GM04504 (cell line): ENCODE results near the gene KATNBL1.

Experiments used
- DNase-seq: peaks from one replicate; pipeline ENCODE4 v3.0.0-alpha.2; 2012; ENCODE audit warnings: low read depth

KATNBL1 gene, protein sequence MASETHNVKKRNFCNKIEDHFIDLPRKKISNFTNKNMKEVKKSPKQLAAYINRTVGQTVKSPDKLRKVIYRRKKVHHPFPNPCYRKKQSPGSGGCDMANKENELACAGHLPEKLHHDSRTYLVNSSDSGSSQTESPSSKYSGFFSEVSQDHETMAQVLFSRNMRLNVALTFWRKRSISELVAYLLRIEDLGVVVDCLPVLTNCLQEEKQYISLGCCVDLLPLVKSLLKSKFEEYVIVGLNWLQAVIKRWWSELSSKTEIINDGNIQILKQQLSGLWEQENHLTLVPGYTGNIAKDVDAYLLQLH

GRCh38 chr15:34209421-34210282 lies at the start of gene KATNBL1:
TSS of gene KATNBL1 (minus strand) at chr15:34210096. CDS start at chr15:34163676, 46,420 bp downstream.
- peak; percentile 90 for DNase-seq

- no peak for DNase-seq
Observed at GRCh38 chr15:34259566-34259965, 49.7 kb upstream of the KATNBL1 start.

DNA sequence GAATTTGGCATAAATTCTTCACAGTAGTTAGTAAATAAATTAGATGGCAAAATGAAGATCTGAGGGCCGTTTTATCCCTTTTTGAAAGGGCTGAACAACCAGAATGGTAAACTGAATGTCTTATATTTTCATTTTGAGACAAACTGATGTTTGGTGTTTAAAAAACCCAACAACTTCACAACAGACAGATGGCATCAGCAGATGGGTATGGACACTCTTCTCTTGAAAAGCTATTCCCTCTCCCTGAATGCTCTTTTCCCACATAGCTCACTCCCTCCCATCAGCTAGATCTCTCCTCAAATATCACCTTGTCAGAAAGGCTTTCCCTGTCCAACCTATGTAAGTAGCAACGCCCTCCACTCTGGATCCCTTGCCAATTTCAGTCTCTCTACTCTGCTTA lies 48.3 kb upstream of the KATNBL1 start:
- DNase-seq = no peak

DNA sequence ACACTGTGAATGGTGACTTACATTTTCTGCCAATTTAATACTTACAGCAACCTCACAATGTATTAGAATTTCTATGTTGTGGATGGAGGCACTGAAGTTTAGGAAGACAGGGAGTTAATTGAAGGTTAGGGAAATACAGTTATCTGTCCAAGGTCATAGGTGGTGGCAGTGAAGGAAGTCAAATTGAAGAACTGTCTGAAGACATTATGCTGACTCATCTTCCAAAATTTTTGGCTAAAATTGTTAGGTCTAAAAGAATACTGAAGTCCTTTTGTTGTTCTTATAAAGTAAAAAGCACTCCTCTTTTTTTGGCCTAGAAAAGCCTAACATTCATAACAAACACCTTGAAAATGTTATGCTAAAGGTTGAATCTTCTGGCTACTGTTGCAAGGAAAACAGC lies 42.6 kb upstream of the KATNBL1 start:
- DNase-seq = no peak

DNA sequence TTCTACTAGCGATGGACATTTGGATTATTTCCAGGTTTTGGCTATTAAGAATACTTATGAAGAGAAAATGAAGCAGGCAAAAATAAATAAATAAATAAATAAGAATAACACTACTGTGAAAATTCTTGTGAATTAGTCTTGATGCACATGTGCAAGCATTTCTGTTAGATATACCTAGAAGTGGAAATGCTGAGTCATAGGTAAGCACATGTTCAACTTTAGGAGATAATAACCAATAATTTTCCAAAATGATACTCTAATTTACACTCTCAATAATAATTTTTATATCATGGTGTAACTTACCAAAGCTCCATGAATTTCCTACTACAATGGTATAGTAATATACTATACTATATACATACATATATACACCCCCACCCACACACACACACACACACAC lies 38.3 kb upstream of the KATNBL1 start:
- no peak for DNase-seq

GRCh38 chr15:34246276-34246976 lies 36.5 kb upstream of the KATNBL1 start:
- DNase-seq = no peak

DNA sequence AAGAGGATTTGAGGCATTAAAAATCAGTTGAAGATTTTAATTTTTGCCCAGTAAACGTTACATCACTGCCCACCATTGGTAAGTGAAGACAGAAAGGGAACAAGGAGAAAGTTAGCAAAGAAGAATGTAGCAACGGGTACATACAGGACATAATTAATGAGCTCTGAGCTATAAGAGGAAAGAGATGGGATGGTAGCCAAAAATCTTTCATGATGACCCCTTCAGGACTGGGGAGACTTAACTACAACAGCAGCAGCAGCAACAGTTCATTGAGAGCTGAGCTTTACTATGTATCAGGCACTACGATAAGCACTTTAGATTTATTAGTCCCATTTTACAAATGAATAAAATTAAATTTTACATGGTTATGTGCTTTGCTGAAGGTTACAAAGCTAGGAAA lies 33.3 kb upstream of the KATNBL1 start:
- no peak for DNase-seq

DNA sequence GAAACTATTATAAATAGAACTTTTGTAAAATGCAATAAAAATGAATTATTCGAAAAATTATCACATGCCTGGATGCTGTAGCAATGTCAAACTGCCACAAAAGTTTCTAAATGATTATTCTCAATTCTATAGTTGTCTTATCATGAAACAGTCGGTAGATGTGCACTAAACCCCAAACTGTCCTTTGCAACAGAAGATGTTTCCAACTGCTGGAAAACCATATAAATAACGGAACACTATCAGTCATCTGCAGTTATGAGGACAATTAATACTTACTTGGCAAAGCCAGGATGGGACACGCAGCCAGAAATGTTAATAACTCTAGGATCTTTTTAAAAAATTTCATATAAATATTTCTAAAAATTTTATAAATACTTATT lies 32.4 kb upstream of the KATNBL1 start:
- no peak for DNase-seq

- no peak for DNase-seq
Observed at GRCh38 chr15:34241376-34242330, 31.8 kb upstream of the KATNBL1 start.

DNA sequence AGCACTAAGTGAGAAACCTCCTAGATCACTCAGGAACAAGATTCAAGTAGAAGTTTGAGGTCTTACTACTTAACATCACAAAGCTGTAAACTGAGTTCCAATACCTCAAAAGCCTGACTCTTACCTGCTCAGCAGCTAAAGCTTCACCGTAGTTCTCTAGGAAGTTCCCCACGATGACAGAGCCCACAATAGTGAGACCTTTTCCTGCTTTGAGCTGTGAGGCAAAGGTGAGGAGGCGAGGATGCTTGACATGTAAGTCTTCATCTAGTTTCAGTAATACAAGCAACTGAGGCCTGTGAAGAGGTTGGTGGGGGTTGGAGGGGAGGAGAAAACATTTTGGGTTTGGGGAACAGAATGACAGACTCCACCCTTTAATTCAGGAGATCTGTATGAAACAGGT lies 30.6 kb upstream of the KATNBL1 start:
- no peak for DNase-seq

GRCh38 chr15:34239151-34239808 lies 29.4 kb upstream of the KATNBL1 start:
- DNase-seq = peak; percentile 73

DNA sequence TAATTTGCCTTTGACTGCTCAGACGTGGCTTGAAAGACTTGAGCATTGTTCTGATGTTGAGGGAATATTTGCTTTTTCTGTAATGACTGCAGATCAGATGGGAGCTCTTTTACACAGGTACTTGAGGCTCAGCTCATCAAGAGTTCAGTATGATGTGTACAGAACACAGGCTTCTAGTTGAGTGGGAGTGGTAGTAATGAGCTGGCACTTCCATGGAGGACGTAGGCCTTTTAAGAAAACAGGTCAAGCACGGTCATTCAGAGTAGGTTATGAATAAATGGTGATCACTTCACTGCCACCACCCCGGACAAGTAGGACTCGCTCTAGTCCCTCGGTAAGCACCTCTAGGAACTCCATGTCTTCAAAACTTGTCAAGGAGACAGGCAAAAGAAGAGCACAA lies 23.7 kb upstream of the KATNBL1 start:
- no peak for DNase-seq

GRCh38 chr15:34223904-34224596 lies 14.2 kb upstream of the KATNBL1 start:
- DNase-seq = no peak

DNA sequence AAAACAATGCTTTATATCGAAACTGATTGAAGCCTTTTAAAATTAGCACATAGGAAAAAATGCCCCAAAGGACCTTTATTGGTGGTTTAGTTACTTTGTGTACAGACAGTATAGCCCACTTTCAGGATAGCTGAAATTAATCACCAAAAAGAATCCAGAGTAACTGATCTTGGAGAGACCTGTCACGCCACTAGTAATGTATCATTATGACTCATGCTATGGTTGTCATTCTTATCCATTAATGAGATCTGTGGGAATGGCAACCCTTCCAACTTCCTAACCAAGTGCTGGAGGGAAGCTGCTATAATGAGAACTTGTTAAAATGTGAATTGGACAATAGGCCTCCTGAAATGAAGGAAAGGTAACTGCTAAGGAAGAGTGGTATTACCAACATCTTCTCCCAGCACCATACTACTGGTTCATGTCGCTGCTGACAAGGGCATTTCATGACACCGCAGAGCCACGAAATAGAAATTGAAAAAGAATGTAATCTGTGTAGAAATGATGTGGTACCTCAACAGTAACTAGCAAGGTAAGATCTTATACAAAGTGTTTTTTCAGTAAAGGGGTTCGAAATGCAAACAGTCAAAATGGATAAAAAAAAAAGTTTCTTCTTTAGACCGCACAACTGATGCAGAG lies 7.8 kb upstream of the KATNBL1 start:
- DNase-seq = peak; percentile 59

DNA sequence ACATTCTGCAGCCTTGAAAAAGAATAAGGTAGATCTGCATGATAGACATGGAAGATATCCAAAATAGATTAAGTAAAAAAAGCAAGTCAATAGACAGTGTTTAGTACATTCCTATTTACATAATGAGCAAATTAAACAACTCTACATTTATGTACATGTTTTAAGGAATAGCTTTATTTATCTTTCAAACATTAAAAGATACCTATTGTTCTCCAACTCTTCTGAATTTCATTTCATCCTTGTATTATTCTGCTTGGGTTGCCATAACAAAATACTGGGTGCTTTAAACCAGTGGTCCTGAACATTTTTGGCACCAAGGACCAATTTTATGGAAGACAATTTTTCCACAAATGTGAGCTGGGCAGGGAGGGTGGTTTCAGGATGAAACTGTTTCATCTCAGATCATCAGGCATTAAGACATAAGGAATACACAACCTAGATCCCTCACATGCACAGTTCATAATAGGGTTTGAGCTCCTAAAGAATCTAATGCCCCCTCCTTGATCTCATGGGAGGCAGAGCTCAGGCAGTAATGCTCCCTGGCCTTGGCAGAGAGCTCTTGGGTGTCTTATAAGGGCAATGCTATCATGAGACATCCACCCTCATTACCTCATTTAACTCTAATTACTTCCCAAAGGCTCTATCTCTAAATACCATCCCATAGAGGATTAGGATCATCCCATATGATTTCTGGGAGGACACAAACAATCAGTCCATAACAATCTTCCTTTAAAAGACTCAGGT lies 6.8 kb upstream of the KATNBL1 start:
- no peak for DNase-seq

DNA sequence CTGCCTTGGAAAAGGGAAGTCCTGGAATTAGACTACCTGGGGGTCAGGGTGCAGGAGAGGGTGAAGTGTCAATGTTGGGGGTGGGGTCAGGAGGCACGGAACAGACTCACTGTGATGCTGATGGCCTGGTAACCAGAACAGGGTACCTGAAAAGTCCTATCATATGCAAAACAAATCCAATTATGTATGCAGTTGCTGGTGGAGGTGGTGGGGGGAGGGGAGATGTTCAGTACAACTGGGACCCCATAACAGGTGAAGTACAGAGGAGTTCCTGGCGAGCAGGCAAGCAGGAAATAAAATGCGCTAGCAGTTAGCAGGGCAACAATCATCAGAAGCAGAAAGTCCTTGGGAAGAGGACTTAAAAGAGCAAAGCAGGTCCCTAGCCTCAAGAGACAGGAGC lies 4.2 kb upstream of the KATNBL1 start:
- DNase-seq = no peak

DNA sequence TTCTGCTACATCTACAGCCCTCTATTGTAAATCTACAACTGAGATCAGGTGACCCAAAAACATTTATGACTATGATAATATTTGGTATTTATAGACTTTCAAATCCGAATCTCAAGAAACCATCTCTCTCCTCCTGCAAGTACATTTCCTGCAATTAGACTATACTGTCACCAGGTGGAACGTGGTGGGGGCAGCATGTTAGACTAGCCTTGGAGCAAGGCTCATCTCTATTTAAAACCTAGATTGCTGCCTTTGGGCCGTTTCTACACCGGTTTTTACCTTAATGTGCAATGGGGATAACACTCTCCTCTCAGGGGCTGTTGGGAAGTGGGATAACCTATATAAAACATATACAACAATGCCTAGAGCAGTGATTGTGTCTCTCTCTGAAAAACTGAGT lies 3.8 kb upstream of the KATNBL1 start:
- DNase-seq = no peak

GRCh38 chr15:34206011-34206410 lies 3.9 kb downstream of the KATNBL1 start:
- no peak for DNase-seq

DNA sequence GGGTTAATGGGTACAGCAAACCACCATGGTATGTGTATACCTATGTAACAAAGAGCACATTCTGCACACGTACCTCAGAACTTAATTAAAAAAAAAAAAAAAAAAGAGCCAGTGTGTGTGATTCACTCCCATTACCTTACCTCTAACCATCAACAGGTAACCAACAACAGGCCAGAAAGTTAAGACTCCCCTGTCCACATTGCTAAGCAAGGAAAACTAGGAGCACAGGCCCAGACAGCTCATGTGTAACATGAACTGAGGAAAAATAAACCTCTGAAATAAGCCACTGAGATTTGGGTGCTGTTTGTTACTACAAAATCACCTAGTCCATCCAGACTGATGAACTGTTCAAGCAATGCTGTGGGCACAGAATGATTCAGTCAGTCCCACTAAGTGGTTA lies 6.0 kb downstream of the KATNBL1 start:
- DNase-seq = no peak
